GM21528 (cell line): ENCODE results near the gene ZFYVE27.

Experiments used
- ATAC-seq: cut with Tn5 transposase; IDR thresholded peaks from one replicate; pipeline ENCODE4 v1.9.1; 2021; ENCODE audit warnings: mild to moderate bottlenecking, moderate library complexity; ENCODE audit not compliant: unreplicated experiment, low FRiP score

ZFYVE27 gene

DNA sequence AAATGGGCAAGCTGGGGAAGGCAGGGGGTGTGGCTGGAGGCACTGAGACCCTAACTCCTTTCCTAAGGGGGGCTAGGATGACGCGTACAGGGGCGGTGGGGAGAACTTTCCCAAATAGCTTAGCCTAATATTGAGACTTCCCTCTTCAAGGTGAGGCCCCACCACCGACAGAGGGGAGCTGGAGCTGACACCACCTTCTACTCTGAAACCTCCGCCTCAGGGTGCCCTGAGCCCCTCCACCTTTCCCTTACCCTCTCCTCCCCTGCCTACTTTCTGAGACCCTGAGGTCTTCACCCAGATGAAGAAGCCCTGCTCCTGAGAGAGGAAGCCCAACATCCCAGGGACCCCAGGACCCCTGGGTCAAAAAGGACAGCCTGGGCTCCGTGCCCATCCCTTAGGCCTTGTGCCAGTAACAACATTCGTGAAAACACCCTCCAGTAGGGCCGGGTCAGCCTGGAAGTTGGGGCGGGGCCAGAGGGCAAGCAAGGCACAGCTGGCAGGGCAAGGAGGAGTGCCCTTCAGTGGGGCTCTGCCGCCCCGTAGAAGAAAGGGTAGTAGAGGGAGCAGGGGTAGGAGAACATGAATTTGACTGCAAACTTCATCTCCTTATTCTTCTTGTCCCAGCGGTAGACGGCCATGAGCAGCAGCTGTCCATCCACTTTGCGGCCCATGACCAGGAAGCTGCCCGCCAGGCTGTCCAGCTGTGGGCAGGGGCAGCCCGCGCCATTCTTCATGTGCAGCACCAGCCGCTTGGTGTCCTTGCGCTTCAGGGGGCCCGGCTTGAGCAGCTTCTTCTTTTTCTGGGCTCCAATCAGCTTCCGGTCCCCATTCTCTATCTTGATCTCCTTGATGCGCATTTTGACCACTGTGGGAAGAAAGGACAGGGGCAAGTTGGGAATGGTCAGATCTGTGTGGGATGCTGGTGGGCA is 30.3 kb downstream of the ZFYVE27 start:
- ATAC-seq, result no peak

DNA sequence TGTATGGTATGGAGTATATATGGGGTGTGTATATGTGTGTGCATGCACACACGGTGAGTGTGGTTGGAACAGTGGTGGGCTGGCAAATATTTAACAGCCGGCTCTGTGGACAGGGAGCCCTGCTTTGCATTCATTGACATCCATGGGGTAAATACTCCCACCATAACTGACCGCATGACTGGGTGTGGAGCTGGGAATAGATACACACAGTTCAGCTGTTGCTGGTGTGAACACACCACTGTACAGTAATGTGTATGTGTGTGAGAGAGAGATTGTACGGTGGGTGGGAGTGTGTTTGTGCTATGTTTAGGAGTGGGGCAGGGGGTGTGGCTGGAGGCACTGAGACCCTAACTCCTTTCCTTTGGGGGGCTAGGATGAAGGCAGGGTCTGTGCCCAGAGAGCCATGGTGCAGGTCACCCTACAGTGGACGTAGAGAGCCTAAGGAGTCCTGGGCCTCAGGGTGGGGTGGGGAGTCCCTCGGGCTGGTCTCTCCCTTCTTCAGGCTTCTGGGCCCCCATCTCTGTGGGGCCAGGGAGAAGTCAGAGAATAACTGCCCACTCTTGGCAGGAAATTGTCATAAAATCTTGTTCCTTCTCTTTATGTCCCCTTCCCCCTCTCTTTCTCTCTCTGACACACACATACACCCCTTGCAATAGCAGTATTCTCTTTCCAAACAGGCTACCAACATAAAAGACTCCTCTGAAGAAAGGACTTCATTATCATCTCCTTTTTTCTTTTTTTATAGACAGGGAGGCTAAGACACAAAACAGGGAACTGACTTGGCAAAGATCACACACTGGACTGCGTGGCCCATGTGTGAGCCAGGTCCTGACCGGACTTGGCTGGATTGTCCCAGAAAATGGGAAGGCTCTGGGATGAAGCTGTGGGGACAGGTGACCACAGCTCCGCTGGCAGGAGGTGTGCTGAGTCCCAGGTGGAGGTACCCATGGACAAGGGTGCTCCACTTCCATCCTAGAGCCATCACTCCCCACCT is 31.7 kb downstream of the ZFYVE27 start:
- ATAC-seq, result no peak

DNA sequence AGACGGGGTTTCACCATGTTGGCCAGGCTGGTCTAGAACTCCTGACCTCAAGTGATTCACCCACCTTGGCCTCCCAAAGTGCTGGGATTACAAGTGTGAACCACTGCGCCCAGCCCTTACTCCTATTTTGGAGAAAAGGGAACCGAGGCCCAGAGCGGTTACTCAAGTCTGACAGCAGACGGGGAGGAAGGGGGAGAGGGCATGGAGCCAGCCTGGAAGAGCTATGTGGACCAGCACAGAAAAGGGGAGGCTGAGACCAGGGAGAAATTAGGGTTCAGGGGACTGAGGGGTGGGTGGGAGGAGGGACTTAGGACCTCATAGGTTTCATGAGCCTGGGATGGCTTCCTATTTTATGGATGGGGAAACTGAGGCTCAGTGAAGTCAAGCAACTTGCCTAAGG is 33.3 kb downstream of the ZFYVE27 start:
- no peak for ATAC-seq

DNA sequence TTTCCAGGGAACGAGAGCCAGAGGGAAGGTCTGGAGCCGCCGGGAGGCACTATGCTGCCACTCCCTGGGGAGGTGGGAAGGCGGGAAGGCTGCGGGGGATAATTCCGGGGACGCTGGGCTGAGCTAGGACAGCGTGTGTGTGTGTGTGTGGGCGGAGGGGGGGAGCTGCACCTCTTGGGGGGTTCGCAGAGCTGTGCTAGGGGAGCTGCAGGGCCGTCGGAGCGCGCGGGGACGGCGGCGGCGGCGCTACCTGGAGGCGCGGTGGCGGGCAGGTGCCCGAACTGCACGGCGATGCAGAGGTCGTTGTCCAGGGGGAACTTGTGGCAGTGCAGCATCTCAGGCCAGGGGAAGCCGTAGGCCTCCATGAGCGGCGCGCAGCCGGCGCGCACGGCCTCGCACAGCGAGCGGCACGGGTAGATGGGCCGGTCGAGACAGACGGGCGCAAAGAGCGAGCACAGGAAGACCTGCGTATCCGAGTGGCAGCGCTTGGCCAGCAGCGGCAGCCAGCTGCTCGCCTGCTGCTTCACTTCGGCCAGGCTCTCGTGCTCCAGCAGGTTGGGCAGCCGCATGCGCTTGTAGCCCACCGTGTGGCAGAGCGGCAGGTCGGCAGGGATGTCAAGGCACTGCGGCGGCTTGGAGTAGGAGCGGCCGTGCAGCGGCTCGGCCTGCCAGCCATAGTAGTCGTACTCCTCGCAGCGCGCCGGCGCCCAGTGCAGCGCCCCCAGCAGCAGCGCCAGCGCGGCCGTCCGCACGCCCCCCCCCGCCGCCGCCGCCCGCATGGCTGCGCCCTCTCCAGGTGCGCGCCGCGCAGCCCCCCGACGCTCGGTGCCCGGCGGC is 34.3 kb downstream of the ZFYVE27 start:
- no peak for ATAC-seq

DNA sequence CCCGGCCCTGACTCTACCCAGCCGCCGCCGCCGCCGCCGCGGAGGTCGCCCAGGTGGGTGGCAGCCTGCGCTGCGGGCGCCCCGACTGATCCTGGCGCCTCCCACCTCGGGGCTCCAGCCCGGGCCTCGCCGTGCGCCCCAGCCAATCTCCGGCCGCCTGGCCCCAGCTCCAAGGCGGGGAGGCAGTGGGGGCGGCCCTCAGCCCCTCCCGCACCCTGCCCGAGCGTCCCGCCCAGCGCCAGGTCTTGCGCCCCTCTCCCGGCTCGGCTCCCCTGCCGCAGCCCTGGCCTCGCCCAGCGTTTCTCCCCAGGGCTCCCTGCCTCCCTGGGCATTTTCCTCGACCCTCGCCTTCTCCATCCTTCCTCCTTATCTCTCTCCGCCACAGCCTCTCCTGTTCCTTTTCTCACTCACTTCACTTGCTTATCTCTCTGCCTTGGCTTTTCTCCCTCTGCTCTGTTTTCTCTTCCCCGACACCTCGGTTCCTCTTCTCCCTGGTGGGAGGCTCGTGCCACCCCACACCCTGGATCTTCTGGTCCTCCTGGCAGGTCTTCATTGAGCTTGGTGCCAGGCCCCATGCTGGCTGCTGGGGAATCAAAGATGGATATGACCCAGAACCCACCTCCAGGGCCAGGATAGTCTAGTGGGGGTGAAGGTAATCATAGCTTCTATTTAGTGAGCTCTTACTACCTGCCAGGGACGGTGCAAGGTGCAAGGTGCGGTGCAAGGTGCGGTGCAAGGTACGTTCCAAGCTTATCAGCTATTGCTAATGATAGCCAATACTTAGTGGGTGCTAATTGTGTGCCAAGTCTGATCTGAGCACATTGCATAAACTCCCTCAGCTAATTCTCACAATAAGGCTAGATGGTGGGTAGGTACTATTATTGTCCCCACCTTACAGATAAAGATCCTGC is 35.2 kb downstream of the ZFYVE27 start, which contains the start of gene SFRP5:
SFRP5 (minus strand) TSS at position 87 of the 911 bp plus-strand sequence. CDS start 166 bp downstream, outside the sequence.
- ATAC-seq, result no peak

DNA sequence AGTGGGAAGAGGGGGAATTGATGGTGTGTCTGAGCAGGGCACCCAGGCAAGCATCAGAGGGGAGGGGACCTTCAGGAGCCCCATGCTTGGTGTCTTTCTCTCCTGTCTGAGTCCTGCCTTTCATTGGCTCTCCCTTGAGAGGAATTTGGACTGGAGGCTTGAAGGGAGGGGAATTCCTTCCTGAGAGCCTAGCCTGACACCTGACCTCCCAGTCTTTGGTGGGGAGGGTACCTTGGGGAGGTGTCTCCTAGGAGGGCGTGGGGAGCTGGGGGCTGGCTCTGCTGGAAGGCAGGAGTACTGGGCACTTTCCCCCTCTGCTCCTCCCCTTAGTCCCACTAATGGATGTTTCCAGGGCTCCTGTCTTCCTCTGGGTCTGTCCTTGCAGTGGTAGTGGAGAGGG is 36.2 kb downstream of the ZFYVE27 start:
- ATAC-seq, result no peak

DNA sequence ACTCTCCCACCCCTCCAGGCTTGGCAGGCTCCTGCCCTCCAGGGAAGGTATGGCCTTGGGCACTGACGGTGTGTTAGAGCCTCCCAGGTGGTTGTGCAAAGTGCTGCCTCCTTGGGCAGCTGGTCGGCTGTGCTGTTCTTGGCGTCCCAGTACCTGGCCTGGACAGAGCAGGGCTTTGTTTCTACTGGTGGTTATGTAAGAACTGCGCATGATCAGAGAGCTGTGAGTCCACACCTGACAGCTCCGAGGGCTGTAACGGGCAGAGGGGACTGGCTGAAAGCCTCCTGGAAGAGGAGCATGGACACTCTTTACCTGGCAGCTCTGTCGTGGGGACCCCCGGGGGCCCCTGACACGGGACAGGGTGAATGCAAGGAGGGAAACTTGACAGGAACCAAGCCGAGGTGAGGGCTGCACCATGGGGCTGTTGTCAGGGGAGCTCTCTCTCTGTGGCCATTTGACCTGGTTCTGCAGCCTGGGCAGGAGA is 37.9 kb downstream of the ZFYVE27 start:
- ATAC-seq, result no peak

DNA sequence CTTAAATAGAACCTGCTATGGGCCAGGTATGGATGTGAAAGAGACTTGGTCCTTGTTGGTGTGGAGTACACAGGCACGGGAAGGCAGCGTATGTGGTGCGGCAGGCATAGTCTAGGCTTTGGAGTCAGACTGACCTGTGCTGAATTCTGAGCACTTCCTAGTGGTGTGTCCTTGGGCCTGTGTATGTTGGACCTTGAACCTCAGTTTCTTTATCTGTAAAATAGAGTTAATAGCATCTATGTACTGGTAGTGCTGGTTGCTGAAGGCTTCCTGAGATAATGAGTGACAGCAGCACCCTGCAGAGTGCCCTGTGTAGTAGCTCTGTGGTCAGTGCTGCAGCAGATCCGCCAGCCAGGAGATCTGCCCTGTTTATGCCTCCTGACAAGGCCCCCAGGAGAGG is 40.2 kb downstream of the ZFYVE27 start:
- ATAC-seq, result no peak

DNA sequence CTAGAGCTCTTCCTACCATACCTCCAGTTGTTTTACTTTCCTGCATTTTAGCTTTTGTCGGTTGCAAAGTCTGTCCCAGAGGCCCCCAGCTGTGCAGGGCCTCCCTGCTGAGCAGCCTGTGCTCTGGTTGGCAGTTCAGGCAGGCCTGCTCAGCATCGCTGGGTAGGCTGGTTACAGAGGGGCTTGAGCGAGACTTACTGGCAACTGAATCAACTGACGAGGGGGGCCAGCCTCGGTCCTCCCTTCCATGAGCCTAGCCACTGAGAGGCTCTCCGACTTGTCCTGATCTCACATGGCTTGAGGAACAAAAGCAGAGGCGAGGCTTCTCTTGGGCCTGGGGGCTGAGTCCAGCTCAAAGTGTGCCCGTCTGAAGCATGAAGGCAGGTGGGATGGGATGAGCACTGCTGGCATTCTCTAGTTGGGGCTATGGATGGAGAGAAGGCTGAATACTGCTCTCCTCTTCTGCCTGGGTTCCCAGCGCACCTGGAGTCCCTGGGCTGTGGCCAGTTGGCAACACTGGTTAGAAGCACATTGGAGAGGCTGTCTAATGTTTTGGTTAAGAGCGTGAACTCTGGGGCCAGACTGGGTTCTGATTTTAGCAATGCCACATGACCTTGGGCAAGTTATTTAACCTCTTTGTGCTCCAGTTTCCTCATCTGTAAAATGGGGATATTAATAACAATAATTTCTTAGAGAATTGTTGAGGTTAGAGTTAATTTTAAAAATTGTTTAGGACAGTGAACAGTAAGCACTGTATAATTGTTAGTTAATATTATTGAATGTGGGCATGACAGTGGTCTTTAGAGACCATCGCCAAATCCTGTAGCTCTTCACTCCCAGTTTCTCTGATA is 41.7 kb downstream of the ZFYVE27 start:
- ATAC-seq, result no peak

DNA sequence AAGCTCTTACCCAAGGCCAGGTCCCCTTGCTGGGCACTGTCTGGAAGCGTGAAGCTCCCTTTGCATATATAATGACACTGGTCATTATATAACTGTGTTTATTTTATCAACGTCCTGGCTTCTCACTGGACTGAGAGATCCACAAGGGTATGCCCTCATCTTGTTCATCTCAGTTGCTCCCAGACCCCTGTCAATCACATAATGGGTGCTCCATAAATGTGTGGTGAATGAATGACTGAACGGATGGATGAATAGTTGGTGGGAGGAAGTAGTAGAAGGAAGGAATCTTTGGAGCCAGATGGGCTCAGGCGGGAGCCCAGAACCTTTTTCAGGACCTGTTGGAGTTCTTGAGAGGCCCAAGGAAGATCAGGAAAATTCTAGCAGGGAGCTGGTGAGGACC is 42.6 kb downstream of the ZFYVE27 start:
- ATAC-seq, result no peak

DNA sequence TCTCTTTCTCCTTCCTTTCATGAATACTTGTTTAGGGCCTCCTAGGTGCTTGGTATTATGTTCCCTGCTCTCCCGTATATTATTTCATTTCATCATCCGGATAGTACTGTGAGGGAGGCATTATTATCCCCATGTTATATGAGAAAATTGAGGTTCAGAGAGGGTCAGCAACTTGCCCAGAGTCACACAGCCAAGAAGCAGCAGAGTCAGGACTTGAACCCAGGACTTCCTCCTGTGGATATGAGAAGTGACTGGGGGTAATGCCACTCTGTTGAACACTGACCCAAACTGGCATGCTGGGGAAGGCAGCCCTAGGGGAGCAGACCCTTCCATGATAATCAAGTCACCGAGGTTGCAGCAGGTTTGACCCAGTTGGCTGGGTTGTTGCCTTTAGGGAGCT is 43.0 kb downstream of the ZFYVE27 start:
- no peak for ATAC-seq

DNA sequence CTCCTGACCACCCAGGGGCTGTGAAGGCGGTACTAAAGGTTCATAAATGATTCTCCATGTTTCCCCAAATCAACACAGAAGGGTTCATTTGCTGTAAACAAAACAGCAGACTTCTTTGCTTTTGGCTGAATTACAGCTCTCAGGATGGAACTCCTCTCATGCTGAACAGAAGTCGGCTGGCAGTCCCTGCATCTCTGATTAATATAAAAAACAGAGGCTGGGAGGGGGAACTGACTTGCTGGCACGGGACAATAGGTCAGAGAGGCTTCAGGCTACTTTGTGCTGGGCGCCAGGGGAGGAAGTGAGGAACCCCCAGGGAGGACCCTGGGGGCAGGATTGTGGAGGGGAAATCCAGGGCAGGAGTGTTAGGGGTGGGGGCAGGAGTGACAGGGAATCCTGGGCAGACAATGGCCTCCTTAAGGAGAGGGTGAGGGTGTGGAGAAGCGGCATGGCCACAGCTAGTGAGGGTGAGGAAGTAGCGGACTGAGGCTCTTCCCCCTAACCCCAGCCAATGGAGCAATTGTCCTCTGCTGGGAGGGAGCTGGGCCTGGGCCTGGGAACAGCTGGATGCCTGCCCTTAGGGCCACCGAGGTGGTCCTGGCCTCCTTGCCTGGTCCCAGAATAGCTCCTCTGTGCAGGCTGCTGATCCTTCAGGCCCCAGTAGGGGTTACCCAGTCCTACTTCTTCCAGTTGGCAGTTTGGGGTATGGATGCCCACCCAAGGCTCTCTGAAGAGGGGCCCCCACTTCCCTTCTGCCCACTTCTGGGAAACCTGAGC is 44.1 kb downstream of the ZFYVE27 start:
- no peak for ATAC-seq

DNA sequence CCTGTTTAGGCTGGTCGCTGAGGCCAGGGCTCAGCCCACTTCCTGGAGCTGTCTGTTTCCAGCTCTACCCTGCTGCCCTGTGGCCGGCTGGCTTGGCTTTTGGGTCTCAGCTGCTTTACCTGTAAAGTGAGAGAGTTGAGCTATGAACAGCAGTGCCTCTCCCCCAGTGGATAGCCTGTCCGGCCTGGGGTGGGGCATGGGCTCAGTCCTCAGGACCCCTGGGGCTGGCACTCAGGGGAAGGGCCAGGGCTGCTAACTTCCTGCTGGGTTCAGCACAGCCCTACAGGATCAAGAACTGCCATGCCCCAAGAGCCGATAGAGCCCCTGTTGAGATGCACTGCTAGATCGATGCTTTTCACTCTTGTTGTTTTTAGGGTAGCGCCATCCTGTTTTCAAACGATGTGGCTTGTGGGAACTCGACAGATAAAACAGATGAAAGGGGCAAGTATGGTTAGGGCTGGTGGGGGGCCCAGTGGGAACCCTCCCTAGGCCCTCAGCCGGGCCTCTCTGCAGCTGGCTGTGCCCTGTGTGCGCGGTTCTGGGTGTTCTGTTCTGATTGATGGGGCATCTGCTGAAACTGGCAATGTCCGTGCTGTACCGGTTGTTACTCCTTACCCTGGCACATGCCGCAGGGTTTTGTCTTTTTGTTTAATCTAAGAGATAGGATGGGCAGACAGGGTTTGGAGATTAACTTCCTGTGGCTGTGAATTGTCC is 44.8 kb downstream of the ZFYVE27 start:
- no peak for ATAC-seq

DNA sequence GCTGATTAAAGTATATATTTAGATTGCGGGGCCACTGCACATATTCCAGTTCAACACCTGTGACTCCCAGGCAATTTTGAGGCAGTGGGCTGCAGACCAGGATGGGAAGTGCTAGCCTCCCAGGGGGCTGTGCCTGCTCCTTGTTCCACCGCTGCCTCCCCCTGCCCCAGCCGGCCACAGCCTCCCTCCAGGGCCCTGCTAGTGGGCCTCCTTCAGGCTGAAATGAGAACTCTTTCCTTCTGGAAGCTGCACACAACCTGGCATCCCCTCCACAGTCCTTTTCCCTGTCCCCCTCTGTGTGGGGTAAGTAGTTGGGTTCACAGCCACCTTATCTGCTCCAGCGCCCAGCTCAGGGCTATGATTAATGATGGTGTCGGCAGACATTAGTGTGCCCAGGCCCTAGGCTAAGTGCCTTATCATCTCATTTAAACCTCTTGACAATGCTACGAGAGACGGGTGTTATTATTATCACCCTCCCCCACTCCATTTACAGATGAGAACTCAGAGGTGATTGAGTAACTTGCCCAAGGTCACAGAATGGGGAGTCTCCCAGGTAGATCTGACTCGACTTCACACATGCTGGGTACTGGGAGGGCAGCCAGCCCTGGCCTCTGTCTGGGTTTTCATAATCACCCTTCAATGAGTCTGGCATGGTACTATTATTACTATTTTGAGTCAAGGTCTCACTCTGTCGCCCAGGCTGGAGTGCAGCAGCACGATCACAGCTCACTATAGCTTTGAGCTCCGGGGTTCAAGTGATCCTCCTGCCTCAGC is 45.7 kb downstream of the ZFYVE27 start:
- ATAC-seq, result no peak

DNA sequence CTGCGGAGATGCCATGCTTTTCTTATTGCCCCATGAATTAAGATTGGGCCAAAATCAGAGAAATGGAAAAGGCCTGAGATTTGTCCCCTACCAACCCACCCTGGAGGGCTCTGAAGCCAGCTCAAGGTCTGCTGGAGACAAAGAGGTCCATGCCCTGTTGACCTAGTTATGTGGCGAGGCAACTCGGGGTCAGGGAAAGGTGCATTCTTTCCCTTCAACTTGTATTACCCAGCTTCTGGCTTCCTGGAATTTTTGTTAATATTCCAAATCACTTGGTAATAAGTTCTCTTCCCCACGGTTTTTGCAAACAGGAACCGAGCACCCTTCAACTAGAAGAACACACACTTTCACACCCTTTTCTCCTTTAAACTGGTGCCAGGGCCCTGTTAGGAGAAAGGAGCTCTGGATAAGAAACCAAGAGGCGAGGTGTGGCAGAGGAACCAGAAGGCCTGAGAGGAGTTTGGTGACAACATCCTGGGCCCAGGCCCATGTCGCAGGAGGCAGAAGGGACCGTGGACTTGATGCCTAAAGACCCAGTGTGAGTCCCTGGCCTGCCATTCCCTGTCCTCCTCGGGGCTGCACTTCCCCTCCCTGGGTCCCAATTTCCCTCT is 47.4 kb downstream of the ZFYVE27 start:
- no peak for ATAC-seq

DNA sequence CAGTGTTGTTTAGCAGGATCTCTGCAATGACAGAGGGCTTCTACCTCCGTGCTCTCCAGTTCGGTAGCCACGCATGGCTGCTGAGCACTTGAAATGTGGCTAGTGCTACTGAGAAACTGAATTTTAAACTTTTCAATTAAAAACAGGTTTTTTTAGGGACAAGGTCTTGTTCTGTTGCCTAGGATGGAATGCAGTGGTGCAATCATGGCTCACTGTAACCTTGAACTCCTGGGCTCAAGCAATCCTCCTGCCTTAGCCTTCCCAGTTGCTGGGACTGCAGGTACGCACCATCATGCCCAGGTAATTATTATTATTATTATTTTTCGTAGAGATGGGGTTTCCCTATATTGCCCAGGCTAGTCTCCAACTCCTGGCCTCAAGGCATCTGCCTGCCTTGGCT is 48.3 kb downstream of the ZFYVE27 start:
- ATAC-seq, result no peak
